OCI-LY3 (cell line): Measurements from ENCODE around the gene PRSS36.

Experiments
- CTCF ChIP-seq: fragments of 200-600, 300-600 bp; sonication (generic); IDR thresholded peaks from 2 replicates; pipeline ENCODE4 v1.5.1; 2014; ENCODE audit warnings: antibody characterized with exemption, low read length, low read depth
- EZH2phosphoT487 ChIP-seq: fragments of 200-600 bp; shearing (Covaris generic); IDR thresholded peaks from 2 replicates; pipeline ENCODE4 v1.6.1; 2018; ENCODE audit warnings: antibody characterized with exemption, mixed run types, low read depth

GRCh38 chr16:31125844-31126243, 24.0 kb downstream of the PRSS36 start:
- TF ChIP-seq CTCF (no peak), EZH2phosphoT487 (no peak)
